ENCODE measurements around the gene NAPA.

- no peak for TF ChIP-seq CTCF (conservative IDR thresholded peaks at IDR 0.05; ENCODE audit: low read depth, low read length)
- no peak for TF ChIP-seq EZH2phosphoT487 (IDR thresholded peaks at IDR 0.05; ENCODE audit: borderline replicate concordance, low read length)
- TF ChIP-seq EZH2 (IDR thresholded peaks at IDR 0.05; ENCODE audit: low read length, unreplicated experiment): no peak
Observed at GRCh38 chr19:47446534-47447469, 68.1 kb downstream of the NAPA start.

Measured in PC-3 (cell line).